HL-60/S4 treated with retinoic acid at 250 ng/mL for 4 days and 3 days (cell line): ENCODE results near the gene COG8.
"Not testable (repeated sequence)": the region's sequence is repeated elsewhere in the genome, so short reads cannot be mapped to it uniquely, and the experiment has no call there.

Source experiments
- in situ Hi-C: fragments of 300-500 bp; cut with MboI; formaldehyde crosslinking; loops from 2 replicates; pipeline ENCODE4 v1.7.0; 2022; ENCODE audit warnings: low sequenced_read_pairs

Gene COG8

GRCh38 chr16:69339289-69340094 is at the start of gene COG8, which contains the start of gene NIP7:
Gene COG8 (minus strand): TSS chr16:69339564. CDS start chr16:69339552, 12 bp downstream.
Gene NIP7 (plus strand): TSS chr16:69339772. CDS start chr16:69339830, 58 bp downstream.
- in situ Hi-C loops, result no loop called here

GRCh38 chr16:69386596-69386995 is 47.2 kb upstream of the COG8 start:
- in situ Hi-C loops, result no loop called here

GRCh38 chr16:69384974-69385373 is 45.6 kb upstream of the COG8 start:
- in situ Hi-C loops, result no loop called here

DNA sequence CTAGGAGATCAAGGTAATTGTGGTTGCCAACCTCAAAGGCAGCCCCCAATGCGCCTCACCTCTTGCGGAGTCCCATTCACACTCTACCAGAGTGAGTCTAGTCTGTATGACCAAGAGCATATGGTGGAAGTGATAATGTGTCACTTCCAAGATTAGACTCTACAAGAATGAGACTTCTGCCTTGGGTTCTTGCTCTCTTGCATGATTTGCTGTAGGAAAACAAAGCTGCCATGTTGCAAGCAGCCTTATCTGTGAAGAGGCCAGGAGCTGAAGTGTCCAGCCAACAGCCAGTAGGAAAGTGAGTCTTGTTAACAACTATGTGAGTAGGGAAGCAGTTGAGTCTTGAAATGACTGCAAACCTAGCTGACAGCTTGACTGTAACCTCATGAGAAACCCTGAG is 43.1 kb upstream of the COG8 start:
- in situ Hi-C loops, result no loop called here

DNA sequence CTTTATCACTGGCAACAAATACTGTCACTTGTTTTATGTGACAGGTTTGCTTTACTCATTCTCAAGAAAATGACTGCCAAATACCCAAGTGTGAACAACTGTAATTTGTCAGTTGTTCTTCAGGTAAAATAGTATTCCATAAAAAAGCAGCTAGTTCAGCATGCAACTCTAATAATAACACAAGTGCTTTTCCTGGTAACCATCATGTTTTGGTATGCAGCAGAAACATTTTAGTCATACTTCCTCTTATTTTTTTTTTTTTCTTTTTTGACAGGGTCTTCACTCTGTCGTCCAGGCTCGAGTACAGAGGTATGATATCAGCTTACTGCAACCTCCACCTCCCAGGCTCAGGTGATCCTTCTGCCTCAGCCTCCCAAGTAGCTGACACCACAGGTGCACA is 41.9 kb upstream of the COG8 start:
- in situ Hi-C loops, result no loop called here

- in situ Hi-C loops, result no loop called here
Observed at GRCh38 chr16:69378760-69379159, 39.4 kb upstream of the COG8 start.

DNA sequence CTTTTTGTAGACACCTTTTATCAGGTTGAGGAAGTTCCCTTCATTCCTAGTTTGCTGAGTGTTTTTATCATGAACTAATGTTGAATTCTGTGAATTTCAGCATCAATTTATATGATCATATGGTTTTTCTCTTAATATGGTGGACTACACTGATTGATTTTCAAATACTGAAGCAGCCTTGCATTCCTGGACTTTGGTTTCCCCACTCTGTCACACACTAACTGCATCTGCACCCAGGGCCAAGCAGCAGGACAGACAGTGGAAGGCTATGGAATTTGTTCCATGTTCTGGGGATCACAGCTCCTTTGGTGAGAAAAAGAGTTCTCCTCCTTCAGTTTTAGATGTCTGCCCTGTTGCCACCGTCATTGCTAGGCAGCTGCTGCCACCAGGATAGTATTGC is 38.7 kb upstream of the COG8 start:
- in situ Hi-C loops, result no loop called here

DNA sequence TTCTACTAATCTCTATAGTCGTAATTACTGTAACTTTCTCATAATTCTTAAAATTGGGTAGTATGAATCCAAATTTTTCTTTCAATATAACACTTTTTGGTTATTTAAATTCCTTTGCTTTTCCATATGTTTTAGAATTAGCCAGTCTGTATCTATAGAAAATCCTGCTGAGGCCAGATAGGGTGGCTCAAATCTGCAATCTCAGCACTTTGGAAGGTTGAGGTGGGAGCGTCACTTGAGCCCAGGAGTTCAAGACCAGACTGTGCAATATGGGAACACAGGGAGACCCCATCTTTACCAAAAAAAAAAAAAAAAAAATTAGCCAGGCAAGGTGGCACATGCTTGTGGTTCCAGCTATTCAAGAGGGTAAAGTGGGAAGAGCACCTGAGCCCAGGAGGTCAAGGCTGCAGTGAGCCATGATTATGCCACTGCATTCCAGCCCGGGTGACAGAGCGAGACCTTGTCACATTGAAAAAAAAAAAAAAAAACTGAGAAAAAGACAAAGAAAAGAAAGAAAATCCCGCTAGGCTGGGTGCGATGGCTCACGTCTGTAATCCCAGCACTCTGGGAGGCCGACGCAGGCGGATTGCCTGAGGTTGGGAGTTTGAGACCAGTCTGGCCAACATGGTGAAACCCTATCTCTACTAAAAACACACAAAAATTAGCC is 37.2 kb upstream of the COG8 start:
- in situ Hi-C loops, result no loop called here

DNA sequence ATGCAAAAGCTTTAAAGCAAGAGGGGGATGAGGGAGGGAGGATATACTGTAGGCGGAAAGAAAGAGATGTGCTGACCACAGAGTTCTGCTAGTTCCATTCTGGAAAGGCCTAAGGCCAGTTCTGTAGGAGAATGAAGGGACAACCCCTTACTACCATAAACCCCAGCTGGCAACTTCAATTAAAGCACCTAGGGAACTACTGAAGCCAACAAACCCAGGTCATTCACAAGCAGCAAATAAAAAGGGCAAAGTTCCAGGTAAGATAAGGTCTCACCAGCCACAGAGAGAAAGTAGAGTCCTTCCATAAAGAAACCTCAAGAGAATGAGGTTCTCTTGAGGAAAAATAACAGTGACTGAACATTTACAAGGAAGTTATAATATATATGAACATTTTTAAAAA is 33.7 kb upstream of the COG8 start:
- in situ Hi-C loops, result no loop called here

- in situ Hi-C loops, result no loop called here
Observed at GRCh38 chr16:69371564-69371963, 32.2 kb upstream of the COG8 start.

- in situ Hi-C loops, result no loop called here
Observed at GRCh38 chr16:69368866-69369265, 29.5 kb upstream of the COG8 start.

DNA sequence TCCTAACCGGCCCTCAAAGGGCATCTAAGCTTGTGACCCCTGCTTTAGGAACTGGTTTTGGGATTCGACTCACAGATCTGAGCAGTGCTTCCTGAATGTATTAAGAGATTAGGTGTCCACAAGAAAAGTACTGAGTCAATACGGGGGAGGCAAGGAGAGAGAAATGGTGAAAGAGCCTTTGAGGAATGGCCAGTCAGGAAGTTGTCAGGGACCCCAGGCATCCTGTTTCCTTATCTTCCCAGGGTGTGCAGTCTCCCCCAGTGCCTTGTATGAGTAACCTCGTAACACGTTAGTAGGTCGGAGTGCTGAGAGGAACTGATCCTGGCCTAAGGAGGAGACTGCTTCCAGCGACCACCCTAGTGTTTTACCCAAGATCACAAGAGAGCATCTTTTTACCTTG is 28.6 kb upstream of the COG8 start:
- in situ Hi-C loops, result no loop called here

- in situ Hi-C loops, result no loop called here
Observed at GRCh38 chr16:69366431-69366830, 27.1 kb upstream of the COG8 start.

DNA sequence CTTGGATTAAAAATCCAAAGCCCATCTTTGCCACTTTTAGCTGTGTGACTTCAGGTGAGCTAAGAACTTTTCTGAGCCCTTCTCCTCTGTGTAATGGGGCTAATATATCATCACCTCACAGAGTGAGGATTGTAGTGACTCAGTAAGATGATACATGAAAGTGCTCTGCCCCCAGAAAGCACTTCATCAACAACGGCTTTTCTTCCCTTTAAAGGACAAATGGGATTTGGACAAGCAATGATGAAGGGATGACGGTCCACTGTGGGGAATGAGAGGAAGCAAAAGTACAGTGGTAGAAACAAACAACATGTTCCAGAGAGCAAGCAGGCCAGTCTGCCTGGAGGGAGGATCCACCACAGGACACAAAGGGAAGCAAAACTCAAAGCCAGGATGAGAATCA is 26.5 kb upstream of the COG8 start:
- in situ Hi-C loops, result no loop called here

DNA sequence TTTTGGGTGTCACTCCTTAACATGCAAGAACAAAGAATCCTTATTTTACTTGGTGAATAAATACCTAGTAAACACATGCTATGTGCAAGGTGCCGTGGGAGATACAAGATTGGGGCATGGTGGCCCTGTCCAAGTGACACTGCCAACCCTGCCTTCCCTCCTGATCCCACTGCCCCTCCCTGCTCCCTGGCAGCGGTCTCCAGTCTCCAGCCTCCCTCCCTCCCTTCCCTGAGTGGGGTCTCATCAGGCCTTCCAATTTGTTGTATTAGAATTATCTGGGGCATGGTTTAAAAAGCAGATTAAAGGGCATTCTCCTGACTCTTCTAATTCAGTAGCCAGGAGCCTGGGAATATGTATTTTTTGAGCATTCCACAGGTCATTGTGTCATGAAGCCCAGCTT is 24.7 kb upstream of the COG8 start:
- in situ Hi-C loops, result no loop called here

- in situ Hi-C loops, result no loop called here
Observed at GRCh38 chr16:69363281-69363717, 23.9 kb upstream of the COG8 start.

- in situ Hi-C loops, result not testable (repeated sequence)
Observed at GRCh38 chr16:69360070-69360469, 20.7 kb upstream of the COG8 start.

GRCh38 chr16:69351309-69352027 is 12.1 kb upstream of the COG8 start, which contains the start of gene TMED6:
Gene TMED6 (minus strand): TSS chr16:69351786. CDS start chr16:69351753, 33 bp downstream.
- in situ Hi-C loops, result no loop called here

DNA sequence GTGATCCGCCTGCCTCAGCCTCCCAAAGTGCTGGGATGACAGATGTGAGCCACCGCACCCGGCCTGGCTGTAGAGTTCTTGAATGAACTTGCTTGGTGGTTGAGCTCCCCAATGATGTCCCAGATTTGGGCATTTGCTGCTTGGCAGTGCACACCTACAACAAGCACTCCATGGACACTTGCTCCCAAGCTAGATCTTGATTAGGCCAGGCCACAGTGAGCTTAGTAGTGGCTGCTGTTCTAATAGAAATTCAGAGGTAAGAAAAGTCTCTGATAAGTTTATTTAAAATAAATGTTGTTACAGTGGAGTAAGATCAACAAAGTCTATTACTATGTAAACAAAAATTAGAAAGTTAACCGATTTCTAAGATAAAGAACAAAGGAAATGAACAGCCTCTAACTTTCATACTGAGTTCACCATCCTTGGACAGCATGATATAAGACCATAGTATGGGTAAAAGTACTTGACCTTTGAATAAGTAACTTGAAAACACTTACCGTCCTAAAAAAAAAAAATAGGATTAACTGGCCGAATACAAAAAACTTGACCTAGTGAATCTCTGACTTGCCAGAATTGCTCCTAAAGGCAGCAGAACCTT is 11.3 kb upstream of the COG8 start:
- in situ Hi-C loops, result no loop called here

GRCh38 chr16:69349536-69349935 is 10.2 kb upstream of the COG8 start:
- in situ Hi-C loops, result no loop called here

GRCh38 chr16:69348222-69348621 is 8.9 kb upstream of the COG8 start:
- in situ Hi-C loops, result no loop called here
